ENCODE results near the gene NUBPL.

- TF ChIP-seq CTCF (IDR thresholded peaks at IDR 0.05) (no peak), REST (IDR thresholded peaks at IDR 0.05; ENCODE audit: insufficient read depth in 1 of 2, low read depth in 2 of 2, low read length in 1 of 2) (no peak), POLR2AphosphoS5 (IDR thresholded peaks at IDR 0.05; ENCODE audit: low read depth, low read length) (no peak), SIN3A (IDR thresholded peaks at IDR 0.05; ENCODE audit: borderline replicate concordance, insufficient read depth, low read depth, low read length) (no peak), TCF7L2 (IDR thresholded peaks at IDR 0.05; ENCODE audit: low read depth, low read length) (no peak)
Observed at GRCh38 chr14:31785574-31785973, 224.4 kb downstream of the NUBPL start.
